Neural cell (in vitro differentiated cells): ENCODE measurements around the gene DNAH8. TPM values are rescaled to one million over a fixed set of nuclear protein-coding genes. Genes with fewer than 3 reads are reported as not detected.

ENCODE experiments used
- H2AFZ ChIP-seq: fragments of 200-600, 300-800 bp; sonication (generic), shearing (Covaris generic); 2 replicates; pipeline ENCODE4 v1.6.0; 2014; ENCODE audit warnings: low read depth, mild to moderate bottlenecking, antibody characterized with exemption, low read length, moderate library complexity
- H3F3A ChIP-seq: fragments of 200-600 bp; shearing (Covaris generic); 2 replicates; pipeline ENCODE4 v1.6.1; 2016; ENCODE audit warnings: mild to moderate bottlenecking, moderate library complexity, mixed read lengths, antibody characterized with exemption, low read length; ENCODE audit not compliant: insufficient read depth, poor library complexity, severe bottlenecking
- H3K27ac ChIP-seq: fragments of 200-600, 300-800 bp; sonication (generic), shearing (Covaris generic); 2 replicates; pipeline ENCODE4 v1.5.1; 2014; ENCODE audit warnings: mild to moderate bottlenecking, low read length, moderate library complexity
- H3K27me3 ChIP-seq: fragments of 300-800, 200-600 bp; sonication (generic), shearing (Covaris generic); 2 replicates; pipeline ENCODE4 v1.6.0; 2014; ENCODE audit warnings: mild to moderate bottlenecking, low read depth, low read length, moderate library complexity; ENCODE audit not compliant: insufficient read depth
- H3K36me3 ChIP-seq: fragments of 300-800, 200-600 bp; sonication (generic), shearing (Covaris generic); 2 replicates; pipeline ENCODE4 v1.5.1; 2014; ENCODE audit warnings: mild to moderate bottlenecking, antibody characterized with exemption, low read length, moderate library complexity; ENCODE audit not compliant: insufficient read depth
- H3K4me2 ChIP-seq: fragments of 300-800, 200-600 bp; sonication (generic), shearing (Covaris generic); 2 replicates; pipeline ENCODE4 v1.6.0; 2014; ENCODE audit warnings: mild to moderate bottlenecking, low read length
- H3K4me3 ChIP-seq: fragments of 300-800, 200-600 bp; sonication (generic), shearing (Covaris generic); 2 replicates; pipeline ENCODE4 v1.5.1; 2014; ENCODE audit warnings: mild to moderate bottlenecking, low read length, moderate library complexity
- H3K79me2 ChIP-seq: fragments of 200-600 bp; shearing (Covaris generic); replicated peaks from 2 replicates; pipeline ENCODE4 v1.6.0; 2014; ENCODE audit warnings: mild to moderate bottlenecking, low read length, moderate library complexity; ENCODE audit not compliant: insufficient read depth
- H3K9ac ChIP-seq: fragments of 300-800, 200-600 bp; sonication (generic), shearing (Covaris generic); 2 replicates; pipeline ENCODE4 v1.6.1; 2016; ENCODE audit warnings: mild to moderate bottlenecking, low read length, mixed read lengths
- H3K9me2 ChIP-seq: fragments of 200-600 bp; shearing (Covaris generic); 2 replicates; pipeline ENCODE4 v1.6.1; 2016; ENCODE audit warnings: mild to moderate bottlenecking, low read length, mixed read lengths; ENCODE audit not compliant: insufficient read depth
- H3K9me3 ChIP-seq: fragments of 200-600, 300-800 bp; sonication (generic), shearing (Covaris generic); 2 replicates; pipeline ENCODE4 v1.6.1; 2016; ENCODE audit warnings: mild to moderate bottlenecking, mixed run types, low read length, moderate library complexity, mixed read lengths
- H4K20me1 ChIP-seq: fragments of 200-600 bp; shearing (Covaris generic); 2 replicates; pipeline ENCODE4 v1.6.1; 2016; ENCODE audit warnings: mild to moderate bottlenecking, mixed run types; ENCODE audit not compliant: insufficient read depth
- CTCF ChIP-seq: fragments of 450-650 bp; IDR thresholded peaks from 2 replicates; pipeline ENCODE4 v1.5.1; 2014; ENCODE audit warnings: antibody characterized with exemption, mild to moderate bottlenecking, moderate library complexity; ENCODE audit not compliant: poor library complexity, severe bottlenecking
- EP300 ChIP-seq: fragments of 450-650 bp; conservative IDR thresholded peaks from 2 replicates; pipeline ENCODE4 v1.6.1; 2014; ENCODE audit warnings: antibody characterized with exemption, mild to moderate bottlenecking, moderate library complexity; ENCODE audit not compliant: poor library complexity, severe bottlenecking
- EZH2 ChIP-seq: fragments of 200-600, 300-800 bp; shearing (Covaris generic), sonication (generic); IDR thresholded peaks from 2 replicates; pipeline ENCODE4 v1.6.1; 2014; ENCODE audit warnings: antibody characterized with exemption, low read length, borderline replicate concordance, mild to moderate bottlenecking; ENCODE audit not compliant: insufficient read depth, poor library complexity, severe bottlenecking
- MXI1 ChIP-seq: fragments of 450-650 bp; conservative IDR thresholded peaks from 2 replicates; pipeline ENCODE4 v1.6.1; 2014; ENCODE audit warnings: antibody characterized with exemption, mild to moderate bottlenecking; ENCODE audit not compliant: poor library complexity, severe bottlenecking
- POLR2AphosphoS5 ChIP-seq: IDR thresholded peaks from 2 replicates; pipeline ENCODE4 v1.6.1; 2012
- RAD21 ChIP-seq: fragments of 450-650 bp; conservative IDR thresholded peaks from 2 replicates; pipeline ENCODE4 v1.6.1; 2014; ENCODE audit warnings: antibody characterized with exemption, mild to moderate bottlenecking, moderate library complexity
- REST ChIP-seq: IDR thresholded peaks from 2 replicates; pipeline ENCODE4 v1.6.1; 2012; ENCODE audit warnings: borderline replicate concordance
- SMC3 ChIP-seq: fragments of 450-650 bp; conservative IDR thresholded peaks from 2 replicates; pipeline ENCODE4 v1.6.1; 2014; ENCODE audit warnings: antibody characterized with exemption, mild to moderate bottlenecking, moderate library complexity; ENCODE audit not compliant: poor library complexity
- TAF1 ChIP-seq: IDR thresholded peaks from 2 replicates; pipeline ENCODE4 v1.6.1; 2012; ENCODE audit warnings: low read depth
- polyA plus RNA-seq: library from polyadenylated mRNA; depleted of rRNA; stranded (reverse); fragments of >200 nt; gene quantifications from 2 replicates; pipeline ENCODE4 v1.2.3, GENCODE V29; 2014

The DNAH8 gene
- polyA plus RNA-seq, 1 donor from 2014 or later, result 0.07 TPM

GRCh38 chr6:38755874-38756273, 40.8 kb downstream of the DNAH8 start:
- TF ChIP-seq CTCF, result no peak
- no peak for TF ChIP-seq SMC3
- TF ChIP-seq RAD21, result no peak
- no peak for TF ChIP-seq EZH2
- no peak for TF ChIP-seq EP300
- TF ChIP-seq POLR2AphosphoS5, result no peak
- TF ChIP-seq REST, result no peak
- no peak for TF ChIP-seq MXI1
- no peak for TF ChIP-seq TAF1
- no peak overlapping the region for H3K9ac ChIP-seq
- H3F3A ChIP-seq, result no peaks in the 10 kb centered on the region

GRCh38 chr6:38760097-38760496, 45.0 kb downstream of the DNAH8 start:
- Histone ChIP-seq H3F3A (no peaks in the 10 kb centered on the region), H3K27ac (no peak overlapping the region), H3K4me3 (no peak overlapping the region), H3K9me2 (no peaks in the 10 kb centered on the region), H3K4me2 (no peak overlapping the region), H2AFZ (no peak overlapping the region), H3K9ac (no peak overlapping the region), H3K27me3 (no peaks in the 10 kb centered on the region), H3K9me3 (no peaks in the 10 kb centered on the region), H4K20me1 (no peaks in the 10 kb centered on the region), H3K36me3 (no peaks in the 10 kb centered on the region), H3K79me2 (no peaks in the 10 kb centered on the region)
- TF ChIP-seq RAD21 (no peak), EZH2 (no peak), TAF1 (no peak), CTCF (no peak), SMC3 (no peak)

More at GRCh38 chr6:38755874-38756273, 40.8 kb downstream of the DNAH8 start:
- H3K27ac ChIP-seq, result no peak overlapping the region
- no peaks in the 10 kb centered on the region for H3K9me2 ChIP-seq
- H3K27me3 ChIP-seq, result no peaks in the 10 kb centered on the region
- H3K9me3 ChIP-seq, result no peaks in the 10 kb centered on the region
- no peak overlapping the region for H3K4me3 ChIP-seq
- H3K4me2 ChIP-seq, result no peak overlapping the region
- no peaks in the 10 kb centered on the region for H4K20me1 ChIP-seq
- no peak overlapping the region for H2AFZ ChIP-seq
- H3K36me3 ChIP-seq, result no peaks in the 10 kb centered on the region
- H3K79me2 ChIP-seq, result no peaks in the 10 kb centered on the region
